DND-41 (cell line): ENCODE data around the gene PIK3R6.

Source experiments
- EZH2 ChIP-seq: IDR thresholded peaks from 3 replicates; pipeline ENCODE4 v1.6.1; 2012; ENCODE audit warnings: borderline replicate concordance, low read depth, mild to moderate bottlenecking, moderate library complexity, low read length, inconsistent platforms; ENCODE audit not compliant: severe bottlenecking
- TF ChIP-seq, protein P1 (sequence below): IDR thresholded peaks from 2 replicates; pipeline ENCODE4 v1.5.1; 2012; ENCODE audit warnings: borderline replicate concordance, low read length, moderate library complexity, mild to moderate bottlenecking; ENCODE audit not compliant: poor library complexity, severe bottlenecking; ENCODE audit errors: extremely low read depth

DNA sequence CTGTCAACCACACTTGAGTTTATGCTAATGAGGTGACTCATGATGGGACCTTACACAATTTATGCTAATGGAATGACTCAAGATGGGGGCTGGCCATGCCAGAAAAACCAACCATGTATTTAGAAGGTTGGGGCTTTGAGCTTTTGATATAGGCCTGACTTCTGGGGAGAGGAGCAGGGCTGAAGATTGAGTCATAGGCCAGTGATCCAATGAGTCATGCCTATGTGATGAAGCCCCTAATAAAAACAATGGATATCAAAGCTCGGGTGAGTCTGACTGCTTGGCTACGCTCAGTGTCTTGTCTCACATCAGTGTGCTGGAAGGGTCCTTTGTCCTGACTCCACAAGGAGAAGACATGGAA lies 75.6 kb downstream of the PIK3R6 start:
- TF ChIP-seq, protein P1, sequence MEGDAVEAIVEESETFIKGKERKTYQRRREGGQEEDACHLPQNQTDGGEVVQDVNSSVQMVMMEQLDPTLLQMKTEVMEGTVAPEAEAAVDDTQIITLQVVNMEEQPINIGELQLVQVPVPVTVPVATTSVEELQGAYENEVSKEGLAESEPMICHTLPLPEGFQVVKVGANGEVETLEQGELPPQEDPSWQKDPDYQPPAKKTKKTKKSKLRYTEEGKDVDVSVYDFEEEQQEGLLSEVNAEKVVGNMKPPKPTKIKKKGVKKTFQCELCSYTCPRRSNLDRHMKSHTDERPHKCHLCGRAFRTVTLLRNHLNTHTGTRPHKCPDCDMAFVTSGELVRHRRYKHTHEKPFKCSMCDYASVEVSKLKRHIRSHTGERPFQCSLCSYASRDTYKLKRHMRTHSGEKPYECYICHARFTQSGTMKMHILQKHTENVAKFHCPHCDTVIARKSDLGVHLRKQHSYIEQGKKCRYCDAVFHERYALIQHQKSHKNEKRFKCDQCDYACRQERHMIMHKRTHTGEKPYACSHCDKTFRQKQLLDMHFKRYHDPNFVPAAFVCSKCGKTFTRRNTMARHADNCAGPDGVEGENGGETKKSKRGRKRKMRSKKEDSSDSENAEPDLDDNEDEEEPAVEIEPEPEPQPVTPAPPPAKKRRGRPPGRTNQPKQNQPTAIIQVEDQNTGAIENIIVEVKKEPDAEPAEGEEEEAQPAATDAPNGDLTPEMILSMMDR, result no peak
- no peak for TF ChIP-seq EZH2
